Measurements from ENCODE around the gene IMMP2L.
"Not testable (repeated sequence)": the region's sequence is repeated elsewhere in the genome, so short reads cannot be mapped to it uniquely, and the experiment has no call there.

- TF ChIP-seq, protein P1, sequence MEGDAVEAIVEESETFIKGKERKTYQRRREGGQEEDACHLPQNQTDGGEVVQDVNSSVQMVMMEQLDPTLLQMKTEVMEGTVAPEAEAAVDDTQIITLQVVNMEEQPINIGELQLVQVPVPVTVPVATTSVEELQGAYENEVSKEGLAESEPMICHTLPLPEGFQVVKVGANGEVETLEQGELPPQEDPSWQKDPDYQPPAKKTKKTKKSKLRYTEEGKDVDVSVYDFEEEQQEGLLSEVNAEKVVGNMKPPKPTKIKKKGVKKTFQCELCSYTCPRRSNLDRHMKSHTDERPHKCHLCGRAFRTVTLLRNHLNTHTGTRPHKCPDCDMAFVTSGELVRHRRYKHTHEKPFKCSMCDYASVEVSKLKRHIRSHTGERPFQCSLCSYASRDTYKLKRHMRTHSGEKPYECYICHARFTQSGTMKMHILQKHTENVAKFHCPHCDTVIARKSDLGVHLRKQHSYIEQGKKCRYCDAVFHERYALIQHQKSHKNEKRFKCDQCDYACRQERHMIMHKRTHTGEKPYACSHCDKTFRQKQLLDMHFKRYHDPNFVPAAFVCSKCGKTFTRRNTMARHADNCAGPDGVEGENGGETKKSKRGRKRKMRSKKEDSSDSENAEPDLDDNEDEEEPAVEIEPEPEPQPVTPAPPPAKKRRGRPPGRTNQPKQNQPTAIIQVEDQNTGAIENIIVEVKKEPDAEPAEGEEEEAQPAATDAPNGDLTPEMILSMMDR (IDR thresholded peaks at IDR 0.05; ENCODE audit: insufficient read depth, low read length, poor library complexity, severe bottlenecking): not testable (repeated sequence)
- TF ChIP-seq EZH2phosphoT487 (conservative IDR thresholded peaks at IDR 0.05; ENCODE audit: low read length): not testable (repeated sequence)
These were observed 238.6 kb downstream of the IMMP2L start for GRCh38 chr7:111323670-111324069.

Data from SU-DHL-6 (cell line).